ENCODE results near the gene SOX14.

The SOX14 gene

DNA sequence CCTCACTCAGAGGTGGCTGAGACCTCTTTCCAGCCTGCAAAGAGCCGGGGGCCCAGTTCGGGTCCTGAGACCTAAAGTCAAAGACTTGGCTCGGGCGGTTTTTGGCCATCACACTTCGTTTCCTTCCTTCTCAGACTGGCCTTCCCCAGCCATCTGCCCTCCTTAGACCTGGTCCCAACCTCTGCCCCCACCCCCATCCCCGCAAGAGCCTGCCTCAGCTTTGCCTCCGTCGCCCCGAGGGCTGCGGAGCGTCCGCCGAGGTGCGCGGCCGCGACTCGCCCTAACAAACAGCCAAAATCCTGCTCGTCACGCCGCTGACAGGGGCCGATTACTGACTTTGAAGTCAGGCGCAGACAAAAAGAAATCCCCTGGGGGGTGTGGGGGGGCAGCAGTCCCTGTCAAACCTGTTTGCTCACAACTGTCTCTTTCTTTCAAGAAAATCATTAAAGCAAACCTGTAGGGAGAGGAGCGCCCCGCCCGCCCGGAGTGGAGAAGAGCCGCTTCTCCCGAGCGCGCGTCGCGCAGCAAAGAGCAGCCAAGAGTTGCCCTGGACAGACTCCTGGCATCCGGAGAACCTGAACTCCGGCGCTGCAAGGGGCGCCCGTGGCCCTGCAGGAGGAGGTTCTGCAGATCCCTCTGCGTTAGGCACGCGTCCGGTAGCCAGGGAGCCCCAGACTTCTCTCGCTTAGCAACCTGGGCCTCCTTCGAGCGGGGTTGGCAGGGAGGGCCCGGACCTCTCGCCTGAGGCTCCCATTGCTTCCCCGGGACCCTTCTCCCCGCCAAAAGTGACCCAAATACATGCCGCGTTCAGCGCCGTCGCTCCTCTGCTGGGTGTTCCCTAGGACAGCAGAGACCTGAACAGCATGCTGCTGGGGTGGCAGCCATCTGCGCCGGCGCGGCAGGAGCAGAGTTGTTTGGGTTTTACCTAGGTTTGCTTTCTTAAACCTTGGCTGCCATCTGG lies 4.5 kb downstream of the SOX14 start:
- DNase-seq, result no peak

- DNase-seq, result no peak
These were observed 5.4 kb downstream of the SOX14 start for GRCh38 chr3:137769322-137770065.

- DNase-seq, result no peak
These were observed 6.1 kb downstream of the SOX14 start for GRCh38 chr3:137770066-137770834.

GRCh38 chr3:137770835-137771399 lies 6.8 kb downstream of the SOX14 start:
- DNase-seq, result no peak

- no peak for DNase-seq
These were observed 7.5 kb downstream of the SOX14 start for GRCh38 chr3:137771401-137772213.

DNA sequence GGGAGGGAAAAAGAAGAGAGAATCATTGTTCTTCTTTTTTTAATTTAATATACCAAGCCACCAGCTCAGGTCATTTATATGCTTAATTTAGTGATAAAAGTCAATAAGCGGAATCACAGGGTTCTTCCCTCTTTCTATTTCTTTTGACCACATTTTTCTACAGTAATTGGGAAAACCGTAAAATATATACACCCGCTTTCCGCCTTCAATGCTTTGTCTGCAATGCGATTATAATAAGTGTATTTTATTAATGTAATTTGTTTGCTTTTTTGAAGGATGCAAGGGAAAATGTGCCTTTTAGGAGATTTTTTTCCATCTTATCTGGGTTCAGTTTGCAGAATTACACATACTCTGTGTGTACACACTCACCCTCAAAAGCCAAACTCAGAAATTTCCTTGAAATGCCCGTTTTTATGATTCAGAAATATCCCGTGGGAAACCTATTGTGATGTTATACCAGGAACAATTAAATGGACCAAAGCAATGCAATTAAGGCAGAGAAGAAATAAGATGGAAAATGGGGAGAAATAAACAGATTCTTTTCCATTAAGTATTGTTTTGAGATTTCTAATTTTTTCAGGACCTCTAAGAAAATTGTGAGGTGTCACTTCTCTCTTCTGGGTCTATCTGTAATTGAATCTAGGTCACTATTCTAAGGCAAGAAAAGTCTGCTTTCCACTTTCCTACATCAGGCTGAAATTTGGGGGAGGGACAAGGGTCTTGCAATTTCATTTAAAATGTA lies 8.3 kb downstream of the SOX14 start:
- no peak for DNase-seq

- DNase-seq, result no peak
These were observed 14.8 kb downstream of the SOX14 start for GRCh38 chr3:137778941-137779340.

GRCh38 chr3:137787529-137787928 lies 23.4 kb downstream of the SOX14 start:
- DNase-seq, result no peak

GRCh38 chr3:137789236-137789635 lies 25.1 kb downstream of the SOX14 start:
- DNase-seq, result no peak

DNA sequence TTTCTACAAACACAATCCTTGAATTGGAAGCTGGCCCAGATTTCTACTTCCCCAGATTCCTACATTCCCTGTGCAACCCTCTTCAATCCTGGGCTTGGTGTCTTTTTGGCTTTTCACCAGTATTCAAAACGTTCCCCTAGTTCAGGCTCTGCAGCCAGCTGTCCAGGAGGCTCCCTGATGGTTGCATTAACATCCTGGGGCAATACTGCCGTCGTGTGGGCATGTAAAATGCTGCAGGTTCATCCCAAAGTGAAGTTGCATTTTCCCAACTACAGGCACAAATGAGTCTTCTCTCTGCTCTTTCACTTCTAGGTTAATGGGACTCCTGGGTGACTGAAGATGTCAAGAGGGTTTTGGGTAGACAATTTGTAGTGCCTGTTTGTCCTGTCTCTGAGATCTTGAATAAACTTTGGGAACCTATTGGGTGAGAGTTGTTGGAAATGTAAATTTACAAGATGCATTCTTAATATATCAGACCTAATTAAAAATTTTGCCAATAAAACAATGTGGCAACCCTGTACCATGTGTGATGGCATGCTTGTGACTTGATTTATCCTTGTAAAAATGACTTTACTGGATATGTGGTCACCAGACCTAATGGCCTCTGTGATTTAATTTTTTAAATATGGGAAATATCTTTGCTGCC lies 28.6 kb downstream of the SOX14 start:
- DNase-seq, result peak; percentile 19

GRCh38 chr3:137796993-137797392 lies 32.9 kb downstream of the SOX14 start:
- DNase-seq, result no peak

- no peak for DNase-seq
These were observed 39.1 kb downstream of the SOX14 start for GRCh38 chr3:137803215-137803614.

GRCh38 chr3:137807998-137808397 lies 43.9 kb downstream of the SOX14 start:
- DNase-seq, result no peak

GRCh38 chr3:137809509-137809908 lies 45.4 kb downstream of the SOX14 start:
- DNase-seq, result no peak

DNA sequence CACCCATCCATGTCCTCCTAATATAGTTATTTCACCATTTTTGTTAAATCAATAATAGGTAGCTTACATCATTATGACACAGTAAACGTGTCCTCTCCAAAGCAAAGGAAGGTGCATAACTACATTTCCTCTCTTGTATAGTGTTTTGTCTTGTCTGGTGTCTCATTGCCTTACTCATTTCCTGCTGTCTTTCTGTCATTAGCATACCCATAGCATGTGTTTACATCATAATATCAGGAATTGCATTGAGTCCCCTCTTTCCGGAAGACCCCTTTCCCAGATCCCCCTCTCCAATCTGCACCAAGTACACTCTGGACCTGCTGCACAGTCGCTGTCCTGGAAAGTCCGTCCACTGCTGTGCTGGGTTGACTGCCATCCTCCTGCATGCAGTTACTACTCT lies 47.9 kb downstream of the SOX14 start:
- DNase-seq, result no peak

GRCh38 chr3:137815251-137815650 lies 51.1 kb downstream of the SOX14 start:
- no peak for DNase-seq

Measured in hematopoietic multipotent progenitor cell treated with erythropoietin and hydrocortisone succinate and interleukin-3 and kit ligand, for 8 days (in vitro differentiated cells).